ENCODE results near the gene FAF2.
A peak's percentile ranks its signal among the peaks of the same experiment; 100 is the strongest.

The FAF2 gene

DNA sequence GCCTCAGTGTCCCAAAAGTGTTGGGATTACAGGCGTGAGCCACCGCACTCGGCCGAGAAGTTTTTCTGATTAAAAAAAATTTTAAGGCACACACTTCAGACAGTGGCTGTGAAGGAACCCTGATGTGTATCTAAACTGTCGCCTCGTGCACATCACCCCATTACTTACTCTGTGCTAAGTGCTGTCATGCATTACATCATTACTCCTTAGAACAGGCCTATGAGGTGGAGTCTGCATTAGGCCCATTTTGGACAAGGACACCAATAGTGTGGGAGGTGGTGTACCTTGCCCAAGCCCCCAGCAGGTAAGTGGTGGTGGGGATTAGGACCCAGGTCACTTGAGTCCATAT lies 97.2 kb downstream of the FAF2 start:
- no peaks in the 10 kb centered on the region for H3K27me3 ChIP-seq
- H3K36me3 ChIP-seq = no peaks in the 10 kb centered on the region
- H3K9me3 ChIP-seq = no peaks in the 10 kb centered on the region
- no peak for TF ChIP-seq CTCF (IDR thresholded peaks at IDR 0.05)
- peaks cover 79 to 91% of the 10 kb centered on the region in 2 experiments for H3K4me1 ChIP-seq (ENCODE audit: control insufficient read depth in 1 of 2, insufficient read depth in 1 of 2, low read depth in 1 of 2, low read length in 1 of 2)
- peak overlapping the region in 1 of 2 experiments; percentile 92 for H3K4me3 ChIP-seq (ENCODE audit: low read depth in 1 of 2, low read length in 1 of 2)
- H3K27ac ChIP-seq = no peak overlapping the region

DNA sequence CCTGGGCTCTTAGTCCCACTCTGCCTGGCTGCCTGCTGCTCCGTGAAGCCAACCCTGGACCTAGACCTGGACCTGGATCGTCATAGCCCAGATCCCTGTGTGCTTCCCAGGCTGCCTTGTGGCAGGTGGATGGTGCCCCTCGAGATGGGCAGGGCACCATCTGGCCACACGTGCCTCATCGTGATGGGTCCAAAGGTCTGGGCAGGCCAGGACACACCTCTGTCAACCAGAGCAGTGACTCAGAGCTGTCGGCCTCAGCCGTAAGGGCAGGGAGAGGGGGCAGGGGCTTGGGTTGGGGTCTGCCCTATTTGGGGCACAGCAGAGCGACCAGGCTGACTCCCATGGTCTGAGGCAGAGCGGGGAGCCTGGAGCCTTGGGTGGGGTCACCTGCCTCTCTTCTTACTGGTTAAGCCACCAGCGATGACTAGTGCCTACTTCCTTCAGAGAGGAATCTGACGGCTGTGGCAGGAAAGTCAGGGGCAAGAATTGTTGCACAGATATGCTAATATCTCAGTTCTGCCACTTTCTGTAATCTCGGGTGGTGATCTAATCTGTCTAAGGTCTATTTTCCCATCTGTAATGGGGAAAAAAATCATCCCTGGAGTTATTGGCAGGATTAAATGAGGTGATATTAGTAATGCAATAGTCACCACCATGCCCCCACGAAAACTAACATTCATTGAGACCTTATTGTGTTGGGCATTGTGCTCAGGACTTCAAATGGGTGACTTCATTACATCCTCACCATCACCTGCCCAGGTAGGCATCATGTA lies 97.7 kb downstream of the FAF2 start:
- no peaks in the 10 kb centered on the region for H3K27me3 ChIP-seq
- no peak overlapping the region for H3K27ac ChIP-seq
- no peak for TF ChIP-seq CTCF (IDR thresholded peaks at IDR 0.05)
- peak overlapping the region in 1 of 2 experiments; percentile 92 for H3K4me3 ChIP-seq (ENCODE audit: low read depth in 1 of 2, low read length in 1 of 2)
- no peaks in the 10 kb centered on the region for H3K9me3 ChIP-seq
- peaks cover 79 to 91% of the 10 kb centered on the region in 2 experiments for H3K4me1 ChIP-seq (ENCODE audit: control insufficient read depth in 1 of 2, insufficient read depth in 1 of 2, low read depth in 1 of 2, low read length in 1 of 2)
- no peaks in the 10 kb centered on the region for H3K36me3 ChIP-seq

- Histone ChIP-seq H3K36me3 (no peaks in the 10 kb centered on the region), H3K27me3 (no peaks in the 10 kb centered on the region), H3K4me1 (ENCODE audit: control insufficient read depth in 1 of 2, insufficient read depth in 1 of 2, low read depth in 1 of 2, low read length in 1 of 2) (peaks cover 66 to 93% of the 10 kb centered on the region in 2 experiments), H3K27ac (peak overlapping the region; percentile 66), H3K4me3 (ENCODE audit: low read depth in 1 of 2, low read length in 1 of 2) (peak overlapping the region in 1 of 2 experiments; percentile 43), H3K9me3 (no peaks in the 10 kb centered on the region)
- no peak for TF ChIP-seq CTCF (IDR thresholded peaks at IDR 0.05)
These were observed 99.6 kb downstream of the FAF2 start for GRCh38 chr5:176547802-176548201.

GRCh38 chr5:176548967-176549444 lies 100.8 kb downstream of the FAF2 start, which contains the start of gene CDHR2:
CDHR2 (plus strand) TSS chr5:176549342; CDS start chr5:176565353, 16,011 bp downstream.
- no peak for TF ChIP-seq CTCF (IDR thresholded peaks at IDR 0.05)
- H3K4me3 ChIP-seq (ENCODE audit: low read depth in 1 of 2, low read length in 1 of 2) = peak within 1 kb of the TSS; percentile 43 to 58
- H3K27ac ChIP-seq = peak within 1 kb of the TSS; percentile 66
- no peaks in the 10 kb centered on the region for H3K27me3 ChIP-seq
- no peaks in the 10 kb centered on the region for H3K9me3 ChIP-seq
- no peaks in the 10 kb centered on the region for H3K36me3 ChIP-seq
- H3K4me1 ChIP-seq (ENCODE audit: control insufficient read depth in 1 of 2, insufficient read depth in 1 of 2, low read depth in 1 of 2, low read length in 1 of 2) = peaks cover 68 to 98% of the 10 kb centered on the region in 2 experiments

DNA sequence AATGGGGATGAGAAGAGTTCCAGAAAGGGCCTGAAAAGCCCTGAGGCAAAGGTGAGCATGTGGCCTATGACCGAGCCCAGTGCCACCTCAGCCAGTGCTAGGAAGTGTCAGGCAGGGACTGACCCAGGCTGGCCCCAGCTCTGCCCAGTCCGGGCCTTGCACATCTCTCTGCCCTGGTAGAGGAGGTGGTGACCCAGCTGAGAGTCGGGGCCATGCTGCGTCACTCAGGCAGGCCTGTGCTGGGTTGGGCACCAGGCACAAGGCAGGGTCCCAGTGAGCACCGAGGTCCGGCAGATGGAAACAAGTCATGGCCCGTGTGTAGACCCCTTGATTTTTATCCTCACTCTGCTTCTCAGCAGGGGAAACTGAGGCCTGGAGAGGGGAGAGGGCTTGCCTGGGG lies 101.7 kb downstream of the FAF2 start:
- H3K36me3 ChIP-seq = no peaks in the 10 kb centered on the region
- no peak overlapping the region for H3K4me3 ChIP-seq (ENCODE audit: low read depth in 1 of 2, low read length in 1 of 2)
- H3K4me1 ChIP-seq (ENCODE audit: control insufficient read depth in 1 of 2, insufficient read depth in 1 of 2, low read depth in 1 of 2, low read length in 1 of 2) = peaks cover 69 to 98% of the 10 kb centered on the region in 2 experiments
- TF ChIP-seq CTCF (IDR thresholded peaks at IDR 0.05) = no peak
- H3K9me3 ChIP-seq = no peaks in the 10 kb centered on the region
- H3K27ac ChIP-seq = peak overlapping the region; percentile 66
- no peaks in the 10 kb centered on the region for H3K27me3 ChIP-seq
